Omental fat pad (tissue), 4 donors: ENCODE data around the gene EIPR1. TPM values are rescaled to one million over a fixed set of nuclear protein-coding genes. Genes with fewer than 3 reads are reported as not detected.

Experiments
- ATAC-seq: fragments of 150-250 bp; one replicate; pipeline ENCODE4 v1.9.1; 2016; ENCODE audit warnings: mild to moderate bottlenecking, moderate library complexity; ENCODE audit not compliant: low FRiP score
- DNase-seq: peaks from one replicate; pipeline ENCODE4 v3.0.0-alpha.2; 2019; ENCODE audit warnings: low spot score
- total RNA-seq, 4 donors: library from RNA; depleted of rRNA; stranded (reverse); fragments of >200 nt; gene quantifications; one replicate each; pipeline ENCODE4 v1.1.0, GENCODE V29; 2016
- TF ChIP-seq, protein P1 (sequence below), 3 donors: fragments of 450-650 bp; IDR thresholded peaks; one replicate each; pipeline ENCODE4 v1.5.1; 2016 to 2017; ENCODE audit warnings: antibody characterized with exemption in 3 of 3, mild to moderate bottlenecking in 3 of 3, moderate library complexity in 2 of 3

Gene EIPR1
- total RNA-seq, 4 donors from 2014 or later, result 18.5 to 29.8 (median 21.5) TPM

DNA sequence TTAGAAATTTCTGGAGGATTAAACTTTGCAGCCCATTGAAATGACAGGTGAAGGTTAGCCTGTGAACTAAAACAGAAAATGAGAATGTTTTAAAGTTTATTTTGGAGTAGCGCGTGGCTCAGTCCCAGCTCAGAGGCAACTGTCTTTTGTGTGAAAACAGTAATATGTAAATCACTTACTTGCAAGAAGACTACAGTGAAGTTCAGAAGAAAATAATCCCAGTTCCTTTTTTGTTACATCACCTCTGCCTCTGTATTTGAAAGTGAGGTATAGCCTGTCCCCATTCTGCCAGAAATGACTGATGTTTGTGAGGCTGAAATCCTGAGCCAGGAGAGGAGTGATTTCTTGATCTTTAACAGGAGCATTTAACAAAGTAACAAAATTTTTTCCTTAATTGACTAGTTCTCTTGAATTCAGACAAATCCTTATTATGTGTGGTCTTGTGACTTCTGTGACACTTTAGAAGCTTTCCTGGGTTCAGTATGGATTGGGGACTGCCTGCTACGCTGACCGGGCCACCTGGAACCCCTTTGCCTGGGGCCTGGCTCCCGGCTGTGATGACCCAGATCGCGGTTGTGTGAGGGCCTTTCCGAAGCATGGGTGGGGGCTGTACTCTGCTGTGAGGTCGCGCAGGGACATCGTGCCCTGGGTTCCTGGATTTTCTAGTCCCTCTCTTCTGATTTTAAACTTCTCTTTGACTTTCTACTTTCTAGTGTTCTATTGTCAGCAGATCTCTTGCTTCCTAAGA, 26.1 kb upstream of the EIPR1 start:
- TF ChIP-seq, protein P1, sequence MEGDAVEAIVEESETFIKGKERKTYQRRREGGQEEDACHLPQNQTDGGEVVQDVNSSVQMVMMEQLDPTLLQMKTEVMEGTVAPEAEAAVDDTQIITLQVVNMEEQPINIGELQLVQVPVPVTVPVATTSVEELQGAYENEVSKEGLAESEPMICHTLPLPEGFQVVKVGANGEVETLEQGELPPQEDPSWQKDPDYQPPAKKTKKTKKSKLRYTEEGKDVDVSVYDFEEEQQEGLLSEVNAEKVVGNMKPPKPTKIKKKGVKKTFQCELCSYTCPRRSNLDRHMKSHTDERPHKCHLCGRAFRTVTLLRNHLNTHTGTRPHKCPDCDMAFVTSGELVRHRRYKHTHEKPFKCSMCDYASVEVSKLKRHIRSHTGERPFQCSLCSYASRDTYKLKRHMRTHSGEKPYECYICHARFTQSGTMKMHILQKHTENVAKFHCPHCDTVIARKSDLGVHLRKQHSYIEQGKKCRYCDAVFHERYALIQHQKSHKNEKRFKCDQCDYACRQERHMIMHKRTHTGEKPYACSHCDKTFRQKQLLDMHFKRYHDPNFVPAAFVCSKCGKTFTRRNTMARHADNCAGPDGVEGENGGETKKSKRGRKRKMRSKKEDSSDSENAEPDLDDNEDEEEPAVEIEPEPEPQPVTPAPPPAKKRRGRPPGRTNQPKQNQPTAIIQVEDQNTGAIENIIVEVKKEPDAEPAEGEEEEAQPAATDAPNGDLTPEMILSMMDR (IDR thresholded peaks at IDR 0.05), result no peak
- ATAC-seq (no peak), DNase-seq (no peak)

DNA sequence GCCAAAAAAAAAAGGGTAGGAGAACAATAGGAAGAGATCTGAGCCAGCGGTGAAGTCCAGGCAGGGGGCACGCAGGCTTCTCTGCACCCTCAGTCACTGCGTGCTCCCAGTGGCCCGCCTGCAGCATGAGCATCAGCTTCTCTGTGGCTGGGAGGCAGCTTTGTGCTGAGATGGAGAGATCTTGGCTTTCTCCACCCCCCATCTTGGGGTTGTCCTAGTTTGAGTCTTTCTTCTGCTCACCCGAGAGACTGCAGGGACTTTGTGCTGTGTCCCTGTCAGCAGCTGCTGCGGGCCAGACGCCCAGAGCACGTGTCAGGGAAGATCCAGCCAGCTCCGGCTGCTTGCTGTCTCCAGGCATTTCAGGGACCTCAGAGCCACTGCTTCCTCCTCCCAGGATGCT, 22.2 kb upstream of the EIPR1 start:
- TF ChIP-seq, protein P1 (IDR thresholded peaks at IDR 0.05), result no peak
- ATAC-seq, result no peak
- no peak for DNase-seq

DNA sequence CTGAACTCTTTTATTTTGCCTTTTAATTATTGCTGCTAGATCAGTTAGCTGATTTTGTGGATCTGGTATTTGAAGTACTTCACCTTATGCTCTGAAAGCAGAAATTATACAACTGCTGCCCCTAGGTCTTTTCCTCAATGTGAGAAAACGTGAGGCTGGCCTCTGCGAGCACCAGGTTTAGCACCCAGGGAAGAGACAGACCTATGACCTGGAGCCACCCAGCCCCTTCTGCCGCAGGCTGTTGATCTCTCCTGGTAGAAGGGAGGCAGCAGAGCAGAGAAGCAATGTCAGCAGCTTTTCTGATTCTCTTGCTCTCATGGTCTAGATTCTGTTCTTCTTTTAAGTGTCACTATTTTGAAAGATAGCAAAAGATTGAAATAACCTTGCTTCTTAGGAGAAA, 21.8 kb upstream of the EIPR1 start:
- ATAC-seq (no peak), DNase-seq (no peak)
- TF ChIP-seq, protein P1 (IDR thresholded peaks at IDR 0.05), result no peak

DNA sequence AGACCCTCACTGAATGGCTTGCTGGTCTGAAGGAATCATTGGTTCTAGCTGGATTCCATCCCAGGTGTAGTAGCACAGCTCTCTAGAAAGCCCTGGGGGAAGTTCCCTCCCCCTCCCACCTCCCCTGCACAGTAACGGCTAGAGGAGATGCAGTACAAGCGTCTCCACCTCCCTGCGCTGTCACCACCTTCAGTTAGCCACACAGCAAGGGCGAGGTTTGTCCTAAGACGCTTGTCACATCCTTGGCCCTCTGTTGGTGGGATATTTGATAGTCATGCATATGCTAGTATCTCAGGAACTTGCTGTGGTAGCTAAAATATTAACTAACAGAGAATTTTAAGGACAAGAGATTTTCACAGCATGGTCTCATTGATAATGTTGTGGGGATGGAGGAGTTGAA, 21.2 kb upstream of the EIPR1 start:
- TF ChIP-seq, protein P1 (IDR thresholded peaks at IDR 0.05), result no peak
- ATAC-seq (no peak), DNase-seq (no peak)

DNA sequence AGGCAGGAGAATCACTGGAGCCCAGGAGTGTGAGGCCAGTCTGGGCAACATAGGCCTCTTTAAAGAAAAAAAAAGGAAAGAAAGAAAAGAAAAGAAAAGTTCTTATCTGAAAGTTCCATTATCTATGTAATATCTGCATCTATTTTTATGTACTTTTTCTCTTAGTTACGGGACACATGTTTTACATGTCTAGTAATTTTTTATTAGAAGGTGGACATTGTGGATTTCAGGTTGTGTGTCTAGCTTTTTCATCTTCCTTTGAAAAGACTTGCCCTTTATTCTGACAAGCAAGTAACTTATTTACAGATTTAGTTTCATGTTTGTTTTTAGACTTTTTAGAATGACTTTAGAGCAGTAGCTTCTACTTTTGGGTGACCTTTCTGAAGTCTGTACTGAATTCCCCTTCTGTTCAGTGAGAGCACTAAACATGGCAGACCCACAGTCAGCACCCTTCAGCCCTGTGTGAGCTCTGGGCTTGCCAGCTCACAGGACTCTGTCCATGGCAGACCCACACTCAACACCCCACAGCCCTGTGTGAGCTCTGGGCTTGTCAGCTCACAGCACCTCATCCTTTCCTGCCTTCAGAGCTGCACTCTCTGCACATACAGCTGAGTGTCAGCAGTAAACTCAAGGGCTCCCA, 19.4 kb upstream of the EIPR1 start:
- TF ChIP-seq, protein P1 (IDR thresholded peaks at IDR 0.05), result no peak
- ATAC-seq (no peak), DNase-seq (no peak)

DNA sequence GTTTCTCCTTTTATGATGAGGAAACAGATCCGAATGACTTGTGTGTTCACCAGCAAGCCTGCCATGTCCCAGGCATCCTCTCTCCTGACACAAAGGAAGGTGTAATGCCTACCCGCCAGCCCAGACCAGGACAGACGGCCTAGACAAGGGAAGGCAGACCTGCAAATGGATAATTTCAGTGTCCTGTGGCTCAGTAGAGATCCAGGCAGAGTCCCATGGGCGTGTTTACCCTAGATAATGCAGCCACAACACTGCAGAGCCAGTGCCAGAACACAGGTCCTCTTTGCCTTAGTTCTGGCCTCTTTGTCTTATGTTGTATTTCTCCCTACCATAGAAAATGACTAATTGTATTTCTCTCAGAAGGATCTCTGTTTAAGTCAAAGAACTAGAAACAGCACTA, 14.6 kb upstream of the EIPR1 start:
- DNase-seq (no peak), ATAC-seq (no peak)
- TF ChIP-seq, protein P1 (IDR thresholded peaks at IDR 0.05), result no peak

DNA sequence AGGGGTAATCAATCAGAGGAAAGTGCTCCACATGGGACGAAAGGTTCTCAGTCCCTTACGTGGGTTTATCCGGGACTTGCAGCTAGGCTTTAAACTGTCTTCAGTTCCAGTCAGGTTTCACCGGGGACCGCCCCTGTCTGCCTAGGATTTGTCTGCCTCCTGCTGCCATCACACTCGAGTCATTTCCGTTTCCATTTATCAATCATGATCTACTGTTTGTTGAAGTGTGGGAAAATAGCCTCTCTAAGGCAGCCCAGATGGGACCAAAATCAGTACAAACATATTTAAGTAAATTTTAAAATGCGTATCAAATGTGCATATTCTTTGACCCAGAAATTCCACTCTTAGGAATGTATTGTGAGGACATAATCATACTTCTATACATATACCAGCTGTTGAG, 12.4 kb upstream of the EIPR1 start:
- no peak for ATAC-seq
- TF ChIP-seq, protein P1 (IDR thresholded peaks at IDR 0.05), result no peak
- no peak for DNase-seq
